ENCODE measurements around the gene KCTD6.

- TF ChIP-seq EZH2 (IDR thresholded peaks at IDR 0.05; ENCODE audit: borderline replicate concordance, low read depth, low read length, poor library complexity, severe bottlenecking) = no peak
- TF ChIP-seq CTCF (conservative IDR thresholded peaks at IDR 0.05; ENCODE audit: low read depth, low read length) = no peak
Observed at GRCh38 chr3:58459160-58459559, 32.7 kb upstream of the KCTD6 start.

Measured in A673 (cell line).